ENCODE measurements around the gene LRFN2.

The LRFN2 gene

DNA sequence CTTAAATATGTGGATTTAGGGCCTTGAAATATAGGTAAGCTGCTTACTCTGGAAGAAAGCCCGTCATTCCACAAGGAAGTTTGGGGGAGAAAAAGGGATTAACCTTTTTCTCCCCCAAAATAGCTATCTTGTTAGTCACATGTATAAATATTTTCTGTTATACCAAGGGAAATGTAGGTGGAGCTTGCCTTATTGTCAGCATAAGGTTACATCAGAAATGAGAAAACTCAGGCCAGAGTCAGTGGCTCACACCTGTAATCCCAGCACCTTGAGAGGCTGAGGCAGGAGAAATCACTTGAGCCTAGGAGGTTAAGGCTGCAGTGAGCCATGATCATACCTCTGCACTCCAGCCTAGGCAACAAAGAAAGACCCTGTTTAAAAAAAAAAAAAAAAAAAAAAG, 129.9 kb downstream of the LRFN2 start:
- Histone ChIP-seq H3K79me2 (ENCODE audit: control insufficient read depth, low read length) (no peaks in the 10 kb centered on the region), H3K27me3 (ENCODE audit: control insufficient read depth, low read length) (peaks cover 6% of the 10 kb centered on the region), H4K20me1 (ENCODE audit: control insufficient read depth, insufficient read depth, low read depth, low read length) (no peaks in the 10 kb centered on the region), H3K9me3 (ENCODE audit: control insufficient read depth, insufficient read depth, low read length) (no peaks in the 10 kb centered on the region), H3K9me2 (replicated peaks; ENCODE audit: control insufficient read depth, low read length) (no peaks in the 10 kb centered on the region), H3F3A (ENCODE audit: control insufficient read depth, insufficient read depth) (no peaks in the 10 kb centered on the region), H3K36me3 (ENCODE audit: control insufficient read depth, low read length) (no peaks in the 10 kb centered on the region), H3K27ac (ENCODE audit: low read depth, low read length) (no peak overlapping the region), H3K4me1 (ENCODE audit: control insufficient read depth, low read length) (no peaks in the 10 kb centered on the region), H3K4me2 (ENCODE audit: low read length) (no peak overlapping the region), H3K4me3 (ENCODE audit: low read length) (no peak overlapping the region)
- TF ChIP-seq EZH2phosphoT487 (IDR thresholded peaks at IDR 0.05; ENCODE audit: borderline replicate concordance, low read length): no peak
- TF ChIP-seq, protein P1, sequence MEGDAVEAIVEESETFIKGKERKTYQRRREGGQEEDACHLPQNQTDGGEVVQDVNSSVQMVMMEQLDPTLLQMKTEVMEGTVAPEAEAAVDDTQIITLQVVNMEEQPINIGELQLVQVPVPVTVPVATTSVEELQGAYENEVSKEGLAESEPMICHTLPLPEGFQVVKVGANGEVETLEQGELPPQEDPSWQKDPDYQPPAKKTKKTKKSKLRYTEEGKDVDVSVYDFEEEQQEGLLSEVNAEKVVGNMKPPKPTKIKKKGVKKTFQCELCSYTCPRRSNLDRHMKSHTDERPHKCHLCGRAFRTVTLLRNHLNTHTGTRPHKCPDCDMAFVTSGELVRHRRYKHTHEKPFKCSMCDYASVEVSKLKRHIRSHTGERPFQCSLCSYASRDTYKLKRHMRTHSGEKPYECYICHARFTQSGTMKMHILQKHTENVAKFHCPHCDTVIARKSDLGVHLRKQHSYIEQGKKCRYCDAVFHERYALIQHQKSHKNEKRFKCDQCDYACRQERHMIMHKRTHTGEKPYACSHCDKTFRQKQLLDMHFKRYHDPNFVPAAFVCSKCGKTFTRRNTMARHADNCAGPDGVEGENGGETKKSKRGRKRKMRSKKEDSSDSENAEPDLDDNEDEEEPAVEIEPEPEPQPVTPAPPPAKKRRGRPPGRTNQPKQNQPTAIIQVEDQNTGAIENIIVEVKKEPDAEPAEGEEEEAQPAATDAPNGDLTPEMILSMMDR (IDR thresholded peaks at IDR 0.05; ENCODE audit: low read depth, low read length, poor library complexity, severe bottlenecking): no peak

DNA sequence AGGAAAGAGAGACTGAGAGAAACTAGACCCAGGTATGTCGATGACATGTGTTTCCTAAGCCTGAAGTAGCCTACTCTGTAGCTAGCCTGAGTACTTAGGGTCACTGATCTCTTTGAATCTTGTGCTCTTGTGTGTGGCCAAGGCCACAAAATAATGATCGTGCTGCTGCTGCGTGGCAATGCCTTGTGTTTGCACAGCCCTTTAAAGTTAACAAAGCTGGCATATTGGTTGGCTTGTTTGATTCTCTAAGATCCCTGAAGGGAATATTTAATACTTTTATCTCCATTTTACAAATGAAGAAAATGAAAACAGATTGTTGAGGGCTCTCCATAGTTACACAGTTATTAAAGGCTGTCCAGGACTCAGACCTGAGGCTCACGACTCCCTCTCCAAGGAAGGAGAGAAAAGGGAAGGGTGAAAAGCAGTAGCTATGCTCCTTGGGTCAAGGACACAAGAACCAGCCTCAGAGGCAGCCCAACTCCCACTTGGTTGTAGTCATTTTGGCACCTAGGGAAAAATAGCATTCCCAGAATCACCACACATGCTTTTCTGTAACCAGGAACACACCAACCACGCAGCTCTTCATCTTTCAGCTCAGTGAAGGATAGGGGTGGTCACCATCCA, 130.7 kb downstream of the LRFN2 start:
- Histone ChIP-seq H3K36me3 (ENCODE audit: control insufficient read depth, low read length) (no peaks in the 10 kb centered on the region), H3K4me2 (ENCODE audit: low read length) (no peak overlapping the region), H3K79me2 (ENCODE audit: control insufficient read depth, low read length) (no peaks in the 10 kb centered on the region), H3K4me1 (ENCODE audit: control insufficient read depth, low read length) (no peaks in the 10 kb centered on the region), H3K4me3 (ENCODE audit: low read length) (no peak overlapping the region), H3K9me2 (replicated peaks; ENCODE audit: control insufficient read depth, low read length) (no peaks in the 10 kb centered on the region), H4K20me1 (ENCODE audit: control insufficient read depth, insufficient read depth, low read depth, low read length) (no peaks in the 10 kb centered on the region), H3K9me3 (ENCODE audit: control insufficient read depth, insufficient read depth, low read length) (no peaks in the 10 kb centered on the region), H3K27ac (ENCODE audit: low read depth, low read length) (no peak overlapping the region), H3F3A (ENCODE audit: control insufficient read depth, insufficient read depth) (no peaks in the 10 kb centered on the region), H3K27me3 (ENCODE audit: control insufficient read depth, low read length) (peaks cover 6% of the 10 kb centered on the region)
- no peak for TF ChIP-seq EZH2phosphoT487 (IDR thresholded peaks at IDR 0.05; ENCODE audit: borderline replicate concordance, low read length)
- TF ChIP-seq, protein P1 (IDR thresholded peaks at IDR 0.05; ENCODE audit: low read depth, low read length, poor library complexity, severe bottlenecking): no peak

DNA sequence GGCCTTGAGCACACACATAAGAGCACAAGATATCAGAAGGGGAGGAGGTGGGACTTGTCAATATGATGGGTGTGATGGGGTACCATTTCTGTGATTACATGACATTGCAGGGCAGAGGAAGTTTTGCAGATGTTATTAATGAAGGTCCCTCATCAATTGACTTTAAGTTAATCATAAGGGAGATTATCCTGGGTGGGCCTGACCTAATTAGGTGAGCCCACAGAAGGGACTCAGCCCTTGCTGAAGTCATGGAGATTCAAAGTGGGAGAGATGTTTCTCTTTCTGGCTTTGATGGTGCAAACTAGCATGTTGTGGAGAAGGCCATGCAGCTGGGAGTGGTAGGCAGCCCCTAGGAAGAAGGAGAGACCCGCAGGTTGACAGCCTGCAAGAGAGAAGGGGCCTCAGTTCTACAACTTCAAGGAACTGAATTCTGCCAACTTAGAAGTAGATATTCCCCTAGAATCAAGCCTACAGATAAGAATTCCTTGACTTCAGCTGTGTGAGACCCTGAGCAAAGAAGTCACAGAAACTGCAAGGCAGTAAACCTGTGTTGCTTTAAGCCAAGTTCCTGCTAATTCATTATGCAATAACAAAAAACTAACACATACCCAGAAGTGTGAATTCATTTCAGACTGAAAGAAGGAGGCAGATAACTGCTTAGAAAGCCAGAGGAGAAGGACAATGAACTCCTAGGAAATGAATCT, 131.3 kb downstream of the LRFN2 start:
- no peaks in the 10 kb centered on the region for H3F3A ChIP-seq (ENCODE audit: control insufficient read depth, insufficient read depth)
- no peaks in the 10 kb centered on the region for H3K79me2 ChIP-seq (ENCODE audit: control insufficient read depth, low read length)
- no peak overlapping the region for H3K27ac ChIP-seq (ENCODE audit: low read depth, low read length)
- H3K9me2 ChIP-seq (replicated peaks; ENCODE audit: control insufficient read depth, low read length): no peaks in the 10 kb centered on the region
- no peaks in the 10 kb centered on the region for H4K20me1 ChIP-seq (ENCODE audit: control insufficient read depth, insufficient read depth, low read depth, low read length)
- H3K4me2 ChIP-seq (ENCODE audit: low read length): no peak overlapping the region
- TF ChIP-seq, protein P1 (IDR thresholded peaks at IDR 0.05; ENCODE audit: low read depth, low read length, poor library complexity, severe bottlenecking): no peak
- TF ChIP-seq EZH2phosphoT487 (IDR thresholded peaks at IDR 0.05; ENCODE audit: borderline replicate concordance, low read length): no peak
- H3K9me3 ChIP-seq (ENCODE audit: control insufficient read depth, insufficient read depth, low read length): no peaks in the 10 kb centered on the region
- no peak overlapping the region for H3K4me3 ChIP-seq (ENCODE audit: low read length)
- no peaks in the 10 kb centered on the region for H3K36me3 ChIP-seq (ENCODE audit: control insufficient read depth, low read length)
- no peaks in the 10 kb centered on the region for H3K4me1 ChIP-seq (ENCODE audit: control insufficient read depth, low read length)
- H3K27me3 ChIP-seq (ENCODE audit: control insufficient read depth, low read length): peaks cover 6% of the 10 kb centered on the region
